H1 (cell line): ENCODE results near the gene SUOX. TPM values are rescaled to one million over a fixed set of nuclear protein-coding genes. Genes with fewer than 3 reads are reported as not detected.

Experiments used
- CTCF ChIA-PET: fragments of 300-600 bp; sonication (Branson Sonifier 250); formaldehyde crosslinking; loops from one replicate; lab custom pipeline; 2021; ENCODE audit not compliant: partially characterized antibody; lab: Charles Lee
- POLR2A ChIA-PET: fragments of 300-600 bp; sonication (Branson Sonifier 250); formaldehyde crosslinking; loops from one replicate; lab custom pipeline; 2021; ENCODE audit warnings: inconsistent platforms; ENCODE audit not compliant: partially characterized antibody; lab: Charles Lee
- DNase-seq, 2 experiments: peaks; one replicate each; pipeline versions ENCODE4 v3.0.0 to v3.0.0-alpha.2; 2010 to 2022; ENCODE audit warnings: low spot score in 2 of 2, low read depth in 1 of 2, mixed read lengths in 1 of 2
- FAIRE-seq: peaks from 2 replicates; lab custom pipeline; 2011; peaks lifted over from hg19 to GRCh38; lab: Jason Lieb, UNC
- H2AFZ ChIP-seq: 2 replicates; pipeline ENCODE4 v1.8.1; 2012; ENCODE audit warnings: low read length, inconsistent platforms
- H2AK5ac ChIP-seq: 2 replicates; pipeline ENCODE4 v1.6.1; 2013; ENCODE audit warnings: low read depth, low read length
- H2BK120ac ChIP-seq: replicated peaks from 2 replicates; pipeline ENCODE3; 2013; ENCODE audit warnings: low read depth, low read length, inconsistent platforms
- H2BK12ac ChIP-seq: 2 replicates; pipeline ENCODE4 v1.6.1; 2013; ENCODE audit warnings: low read depth, low read length
- H2BK15ac ChIP-seq: 2 replicates; pipeline ENCODE4 v1.6.1; 2013; ENCODE audit warnings: low read length
- H2BK20ac ChIP-seq: 2 replicates; pipeline ENCODE4 v1.6.1; 2013; ENCODE audit warnings: low read length
- H2BK5ac ChIP-seq: 2 replicates; pipeline ENCODE4 v1.6.1; 2013; ENCODE audit warnings: low read depth, low read length
- H3K14ac ChIP-seq: 2 replicates; pipeline ENCODE4 v1.6.1; 2013; ENCODE audit warnings: inconsistent platforms; ENCODE audit not compliant: insufficient read length
- H3K18ac ChIP-seq: 2 replicates; pipeline ENCODE4 v1.6.1; 2013; ENCODE audit warnings: low read length; ENCODE audit errors: extremely low read depth
- H3K23ac ChIP-seq: 2 replicates; pipeline ENCODE4 v1.6.1; 2013; ENCODE audit warnings: inconsistent platforms; ENCODE audit not compliant: insufficient read length
- H3K23me2 ChIP-seq: 2 replicates; pipeline ENCODE4 v1.6.1; 2013; ENCODE audit warnings: low read depth, low read length
- H3K27ac ChIP-seq: 2 replicates; pipeline ENCODE4 v1.6.1; 2011; ENCODE audit warnings: low read depth, low read length, inconsistent platforms
- H3K27me3 ChIP-seq, 4 experiments: replicated peaks in 1 of 4; 1 replicate in 1 of 4; 2 replicates in 3 of 4; pipeline versions ENCODE4 v1.6.1 to v1.8.1; 2011 to 2013; ENCODE audit warnings: low read length in 3 of 4, mild to moderate bottlenecking in 3 of 4, inconsistent platforms in 2 of 4, mixed read lengths in 2 of 4, moderate library complexity in 1 of 4; ENCODE audit not compliant: control insufficient read depth in 3 of 4, insufficient read depth in 3 of 4; ENCODE audit errors: extremely low read depth in 1 of 4
- H3K36me3 ChIP-seq, 4 experiments: 2 replicates each; pipeline versions ENCODE4 v1.6.1 to v1.8.1; 2011 to 2013; ENCODE audit warnings: mild to moderate bottlenecking in 4 of 4, low read length in 3 of 4, moderate library complexity in 2 of 4, control low read depth in 1 of 4, inconsistent platforms in 1 of 4; ENCODE audit not compliant: insufficient read depth in 4 of 4, control insufficient read depth in 2 of 4
- H3K4ac ChIP-seq: replicated peaks from 2 replicates; pipeline ENCODE3; 2013; ENCODE audit warnings: low read length, low read depth, mixed read lengths, inconsistent platforms; ENCODE audit not compliant: insufficient read length
- H3K4me1 ChIP-seq, 4 experiments: replicated peaks in 1 of 4; 1 replicate in 1 of 4; 2 replicates in 3 of 4; pipeline versions ENCODE4 v1.6.1 to v1.8.1; 2011 to 2013; ENCODE audit warnings: low read length in 3 of 4, inconsistent platforms in 2 of 4, mixed read lengths in 1 of 4; ENCODE audit not compliant: insufficient read depth in 4 of 4, control insufficient read depth in 3 of 4
- H3K4me2 ChIP-seq, 2 experiments: 2 replicates each; pipeline versions ENCODE4 v1.6.1 to v1.8.1; 2011 to 2013; ENCODE audit warnings: low read depth in 2 of 2, low read length in 2 of 2, control low read depth in 1 of 2, inconsistent platforms in 1 of 2, mild to moderate bottlenecking in 1 of 2; ENCODE audit not compliant: insufficient read depth in 1 of 2
- H3K4me3 ChIP-seq, 4 experiments: fragments of 200-600, 300-600 bp in 1 of 4; sonication (generic), shearing (Covaris generic), sonication (Bioruptor Twin) in 1 of 4; 2 replicates each; pipeline versions ENCODE4 v1.5.1 to v1.8.1; 2011 to 2016; ENCODE audit warnings: low read length in 4 of 4, low read depth in 3 of 4, control low read depth in 2 of 4, inconsistent platforms in 2 of 4, mild to moderate bottlenecking in 2 of 4, mixed read lengths in 1 of 4, moderate library complexity in 1 of 4; ENCODE audit not compliant: insufficient read depth in 2 of 4; ENCODE audit errors: extremely low read depth in 1 of 4
- H3K56ac ChIP-seq: replicated peaks from 2 replicates; pipeline ENCODE3; 2013; ENCODE audit warnings: low read depth, mild to moderate bottlenecking, mixed read lengths, low read length, inconsistent platforms; ENCODE audit not compliant: insufficient read length
- H3K79me1 ChIP-seq: 2 replicates; pipeline ENCODE4 v1.6.1; 2013; ENCODE audit warnings: low read depth, low read length, control low read depth
- H3K79me2 ChIP-seq, 2 experiments: 2 replicates each; pipeline versions ENCODE4 v1.6.1 to v1.8.1; 2012 to 2013; ENCODE audit warnings: low read length in 2 of 2, mild to moderate bottlenecking in 2 of 2, inconsistent platforms in 1 of 2; ENCODE audit not compliant: insufficient read depth in 2 of 2, control insufficient read depth in 1 of 2
- H3K9ac ChIP-seq, 4 experiments: replicated peaks in 1 of 4; 1 replicate in 1 of 4; 2 replicates in 3 of 4; pipeline versions ENCODE4 v1.6.1 to v1.8.1; 2011 to 2013; ENCODE audit warnings: low read depth in 3 of 4, low read length in 3 of 4, control low read depth in 2 of 4, mild to moderate bottlenecking in 2 of 4, moderate library complexity in 2 of 4, inconsistent platforms in 1 of 4; ENCODE audit errors: extremely low read depth in 1 of 4
- H3K9me3 ChIP-seq, 2 experiments: 2 replicates each; pipeline versions ENCODE4 v1.6.1 to v1.8.1; 2012 to 2013; ENCODE audit warnings: mild to moderate bottlenecking in 2 of 2, moderate library complexity in 2 of 2, control low read depth in 1 of 2, inconsistent platforms in 1 of 2, low read depth in 1 of 2, low read length in 1 of 2, mixed read lengths in 1 of 2; ENCODE audit not compliant: insufficient read depth in 2 of 2
- H4K20me1 ChIP-seq, 2 experiments: replicated peaks in 1 of 2; 2 replicates each; pipeline versions ENCODE3 to v1.8.1; 2011 to 2013; ENCODE audit warnings: inconsistent platforms in 2 of 2, low read length in 2 of 2, mild to moderate bottlenecking in 1 of 2; ENCODE audit not compliant: insufficient read depth in 2 of 2, control insufficient read depth in 1 of 2
- H4K5ac ChIP-seq: 2 replicates; pipeline ENCODE4 v1.6.1; 2013; ENCODE audit warnings: low read length, low read depth, mixed read lengths, inconsistent platforms; ENCODE audit not compliant: insufficient read length
- H4K8ac ChIP-seq: 2 replicates; pipeline ENCODE4 v1.8.0; 2013; ENCODE audit warnings: mild to moderate bottlenecking, moderate library complexity, low read length, inconsistent platforms; ENCODE audit not compliant: insufficient read depth; ENCODE audit errors: extremely low read depth
- H4K91ac ChIP-seq: replicated peaks from 2 replicates; pipeline ENCODE3; 2013; ENCODE audit warnings: low read length, mixed read lengths, inconsistent platforms; ENCODE audit not compliant: insufficient read length
- ATF3 ChIP-seq: IDR thresholded peaks from 2 replicates; pipeline ENCODE4 v1.6.1; 2011; ENCODE audit warnings: low read depth, mild to moderate bottlenecking, low read length; ENCODE audit not compliant: insufficient read depth
- BRCA1 ChIP-seq: IDR thresholded peaks from 2 replicates; pipeline ENCODE4 v1.6.1; 2012; ENCODE audit warnings: low read depth, low read length, improper control_type of control experiment
- CBX5 ChIP-seq: fragments of 300-800, 300-1000 bp; sonication (generic); IDR thresholded peaks from 2 replicates; pipeline ENCODE4 v1.7.1; 2016; ENCODE audit warnings: antibody characterized with exemption, low read length, low read depth
- CHD1 ChIP-seq: IDR thresholded peaks from 2 replicates; pipeline ENCODE4 v1.6.1; 2012; ENCODE audit warnings: low read depth, low read length, improper control_type of control experiment
- FOSL1 ChIP-seq: IDR thresholded peaks from 2 replicates; pipeline ENCODE4 v1.6.1; 2011; ENCODE audit warnings: mild to moderate bottlenecking, low read depth, low read length, moderate library complexity; ENCODE audit not compliant: insufficient read depth
- GABPA ChIP-seq: IDR thresholded peaks from 2 replicates; pipeline ENCODE4 v1.6.1; 2011; ENCODE audit warnings: mild to moderate bottlenecking, low read length, moderate library complexity, borderline replicate concordance; ENCODE audit not compliant: insufficient read depth
- NANOG ChIP-seq: IDR thresholded peaks from 2 replicates; pipeline ENCODE4 v1.6.1; 2011; ENCODE audit warnings: low read length, low read depth, mild to moderate bottlenecking, inconsistent platforms; ENCODE audit not compliant: insufficient read depth, poor library complexity, severe bottlenecking
- RFX5 ChIP-seq: IDR thresholded peaks from 2 replicates; pipeline ENCODE4 v1.6.1; 2011; ENCODE audit warnings: low read depth, low read length, improper control_type of control experiment, borderline replicate concordance
- RNF2 ChIP-seq: fragments of 200-900, 300-1000 bp; sonication (generic); IDR thresholded peaks from 2 replicates; pipeline ENCODE4 v1.7.1; 2016; ENCODE audit warnings: borderline replicate concordance, low read depth, mild to moderate bottlenecking, antibody characterized with exemption, low read length; ENCODE audit not compliant: poor library complexity, severe bottlenecking; ENCODE audit errors: missing control alignments
- TCF12 ChIP-seq: IDR thresholded peaks from 2 replicates; pipeline ENCODE4 v1.6.1; 2011; ENCODE audit warnings: low read depth, mild to moderate bottlenecking, low read length
- USF2 ChIP-seq: IDR thresholded peaks from 2 replicates; pipeline ENCODE4 v1.6.1; 2011; ENCODE audit warnings: low read length, improper control_type of control experiment
- WGBS, 2 experiments: shearing (Covaris generic) in 1 of 2; methylation state at CpG; one replicate each; pipeline versions ENCODE4 v1.1.6 to v1.1.7; 2013 to 2015; ENCODE audit warnings: low lambda C conversion rate in 2 of 2, mixed read lengths in 2 of 2, inconsistent platforms in 1 of 2, low coverage in 1 of 2, missing lambda C conversion rate in 1 of 2; ENCODE audit not compliant: insufficient replicate concordance in 2 of 2, insufficient coverage in 1 of 2, insufficient read length in 1 of 2; ENCODE audit errors: extremely low coverage in 1 of 2, missing lambda C conversion rate in 1 of 2; 5-methylcytosine and 5-hydroxymethylcytosine counted together
- polyA plus RNA-seq, 7 experiments: library from polyadenylated mRNA; depleted of rRNA in 3 of 7; stranded (reverse) in 5 of 7; unstranded in 2 of 7; fragments of >200 nt in 5 of 7; fragments of 200-250 nt in 2 of 7; gene quantifications; 1 replicate in 5 of 7; 2 replicates in 1 of 7; 4 replicates in 1 of 7; pipeline versions ENCODE4 v1.2.1 to v1.2.3, GENCODE V29; 2011 to 2013; ENCODE audit warnings: missing spikeins in 2 of 7, mixed read lengths in 2 of 7
- total RNA-seq: library from RNA; stranded (reverse); fragmentation: NEBNext Ultra II Directional; extraction: Animal tissue kit (Norgen Biotek cat#: 25700); gene quantifications from 2 replicates; pipeline ENCODE4 v1.2.1, GENCODE V29; 2021

SUOX gene
- total and polyA plus RNA-seq, 2 of the 8 experiments (the other 6 are each of a cell fraction or from before 2014, with no cell fraction given) = 22.5 to 31.3 TPM

DNA sequence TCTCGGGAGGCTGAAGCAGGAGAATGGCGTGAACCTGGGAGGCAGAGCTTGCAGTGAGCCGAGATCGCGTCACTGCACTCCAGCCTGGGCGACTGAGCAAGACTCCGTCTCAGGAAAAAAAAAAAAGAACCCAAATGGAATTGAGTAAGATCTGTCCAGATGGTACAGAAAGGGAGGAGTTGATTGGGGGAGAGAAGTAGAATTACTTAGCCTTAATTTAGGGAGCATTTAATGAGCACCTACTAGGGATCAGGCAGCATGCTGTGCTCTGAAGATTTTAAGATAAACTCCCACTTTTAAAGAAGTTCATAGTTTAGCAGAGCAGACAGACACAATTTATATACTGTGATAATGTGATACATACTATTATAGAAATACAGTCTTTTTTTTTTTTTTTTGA is 18.7 kb upstream of the SUOX start:
- no peak overlapping the region for H2BK5ac ChIP-seq
- peaks cover 2% of the 10 kb centered on the region for H3K79me1 ChIP-seq
- FAIRE-seq (no peak), DNase-seq (no peak)
- H4K20me1 ChIP-seq = peaks cover 2% of the 10 kb centered on the region in 2 experiments
- no peak overlapping the region for H3K56ac ChIP-seq
- H3K18ac ChIP-seq = no peak overlapping the region
- no peak overlapping the region for H2BK120ac ChIP-seq
- 93% methylated on average over 7 of the region's 7 CpGs; no CpG with 5 or more reads in 1 of the 2 experiments for WGBS, 2 experiments
- POLR2A ChIA-PET = interaction anchor here (1.2 to 1.6 kb wide), 2 partner anchors 29 to 120 kb away, joined by 3 read pairs; no protein-coding TSS in a partner anchor
- H4K8ac ChIP-seq = no peak overlapping the region
- H3K4me1 ChIP-seq = no peaks in the 10 kb centered on the region; a peak in 1 of 7 replicates
- H3K4me3 ChIP-seq = no peak overlapping the region
- H3K27me3 ChIP-seq = no peaks in the 10 kb centered on the region
- no peaks in the 10 kb centered on the region for H3K9me3 ChIP-seq
- H2BK12ac ChIP-seq = no peak overlapping the region
- H2AFZ ChIP-seq = no peak overlapping the region
- H3K36me3 ChIP-seq = peaks cover 0 to 12% (median under 1%) of the 10 kb centered on the region in 4 experiments; a peak in 3 of 8 replicates
- peaks cover 0 to 36% of the 10 kb centered on the region in 2 experiments; a peak in 3 of 4 replicates for H3K79me2 ChIP-seq
- H3K14ac ChIP-seq = no peak overlapping the region
- H2AK5ac ChIP-seq = no peak overlapping the region
- H3K9ac ChIP-seq = no peak overlapping the region
- no peak overlapping the region for H4K91ac ChIP-seq
- CTCF ChIA-PET = interaction anchor here (1.2 to 1.9 kb wide), 4 partner anchors 17 to 240 kb away, joined by 3 to 7 read pairs (median 6); no protein-coding TSS in a partner anchor
- H3K4me2 ChIP-seq = no peak overlapping the region
- H4K5ac ChIP-seq = no peak overlapping the region
- H3K27ac ChIP-seq = no peak overlapping the region
- H3K23me2 ChIP-seq = peaks cover 3% of the 10 kb centered on the region; the same call in 1 of the 2 replicates
- H3K23ac ChIP-seq = no peak overlapping the region
- H3K4ac ChIP-seq = no peak overlapping the region
- H2BK20ac ChIP-seq = no peak overlapping the region
- H2BK15ac ChIP-seq = no peak overlapping the region
- TF ChIP-seq TCF12 (no peak), NANOG (no peak), RNF2 (no peak), ATF3 (no peak), CBX5 (no peak), USF2 (no peak), GABPA (no peak), BRCA1 (no peak), CHD1 (no peak), FOSL1 (no peak), RFX5 (no peak)
